Measurements from ENCODE around the gene RORC.

- TF ChIP-seq CTCF (IDR thresholded peaks at IDR 0.05) (no peak), MAX (IDR thresholded peaks at IDR 0.05; ENCODE audit: low read depth) (no peak)
Measured at GRCh38 chr1:151802372-151802771, 29.2 kb downstream of the RORC start.

All from SK-N-SH (cell line).